Measurements from ENCODE around the gene PATJ.

The PATJ gene, protein sequence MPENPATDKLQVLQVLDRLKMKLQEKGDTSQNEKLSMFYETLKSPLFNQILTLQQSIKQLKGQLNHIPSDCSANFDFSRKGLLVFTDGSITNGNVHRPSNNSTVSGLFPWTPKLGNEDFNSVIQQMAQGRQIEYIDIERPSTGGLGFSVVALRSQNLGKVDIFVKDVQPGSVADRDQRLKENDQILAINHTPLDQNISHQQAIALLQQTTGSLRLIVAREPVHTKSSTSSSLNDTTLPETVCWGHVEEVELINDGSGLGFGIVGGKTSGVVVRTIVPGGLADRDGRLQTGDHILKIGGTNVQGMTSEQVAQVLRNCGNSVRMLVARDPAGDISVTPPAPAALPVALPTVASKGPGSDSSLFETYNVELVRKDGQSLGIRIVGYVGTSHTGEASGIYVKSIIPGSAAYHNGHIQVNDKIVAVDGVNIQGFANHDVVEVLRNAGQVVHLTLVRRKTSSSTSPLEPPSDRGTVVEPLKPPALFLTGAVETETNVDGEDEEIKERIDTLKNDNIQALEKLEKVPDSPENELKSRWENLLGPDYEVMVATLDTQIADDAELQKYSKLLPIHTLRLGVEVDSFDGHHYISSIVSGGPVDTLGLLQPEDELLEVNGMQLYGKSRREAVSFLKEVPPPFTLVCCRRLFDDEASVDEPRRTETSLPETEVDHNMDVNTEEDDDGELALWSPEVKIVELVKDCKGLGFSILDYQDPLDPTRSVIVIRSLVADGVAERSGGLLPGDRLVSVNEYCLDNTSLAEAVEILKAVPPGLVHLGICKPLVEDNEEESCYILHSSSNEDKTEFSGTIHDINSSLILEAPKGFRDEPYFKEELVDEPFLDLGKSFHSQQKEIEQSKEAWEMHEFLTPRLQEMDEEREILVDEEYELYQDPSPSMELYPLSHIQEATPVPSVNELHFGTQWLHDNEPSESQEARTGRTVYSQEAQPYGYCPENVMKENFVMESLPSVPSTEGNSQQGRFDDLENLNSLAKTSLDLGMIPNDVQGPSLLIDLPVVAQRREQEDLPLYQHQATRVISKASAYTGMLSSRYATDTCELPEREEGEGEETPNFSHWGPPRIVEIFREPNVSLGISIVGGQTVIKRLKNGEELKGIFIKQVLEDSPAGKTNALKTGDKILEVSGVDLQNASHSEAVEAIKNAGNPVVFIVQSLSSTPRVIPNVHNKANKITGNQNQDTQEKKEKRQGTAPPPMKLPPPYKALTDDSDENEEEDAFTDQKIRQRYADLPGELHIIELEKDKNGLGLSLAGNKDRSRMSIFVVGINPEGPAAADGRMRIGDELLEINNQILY (N-terminal part only)

DNA sequence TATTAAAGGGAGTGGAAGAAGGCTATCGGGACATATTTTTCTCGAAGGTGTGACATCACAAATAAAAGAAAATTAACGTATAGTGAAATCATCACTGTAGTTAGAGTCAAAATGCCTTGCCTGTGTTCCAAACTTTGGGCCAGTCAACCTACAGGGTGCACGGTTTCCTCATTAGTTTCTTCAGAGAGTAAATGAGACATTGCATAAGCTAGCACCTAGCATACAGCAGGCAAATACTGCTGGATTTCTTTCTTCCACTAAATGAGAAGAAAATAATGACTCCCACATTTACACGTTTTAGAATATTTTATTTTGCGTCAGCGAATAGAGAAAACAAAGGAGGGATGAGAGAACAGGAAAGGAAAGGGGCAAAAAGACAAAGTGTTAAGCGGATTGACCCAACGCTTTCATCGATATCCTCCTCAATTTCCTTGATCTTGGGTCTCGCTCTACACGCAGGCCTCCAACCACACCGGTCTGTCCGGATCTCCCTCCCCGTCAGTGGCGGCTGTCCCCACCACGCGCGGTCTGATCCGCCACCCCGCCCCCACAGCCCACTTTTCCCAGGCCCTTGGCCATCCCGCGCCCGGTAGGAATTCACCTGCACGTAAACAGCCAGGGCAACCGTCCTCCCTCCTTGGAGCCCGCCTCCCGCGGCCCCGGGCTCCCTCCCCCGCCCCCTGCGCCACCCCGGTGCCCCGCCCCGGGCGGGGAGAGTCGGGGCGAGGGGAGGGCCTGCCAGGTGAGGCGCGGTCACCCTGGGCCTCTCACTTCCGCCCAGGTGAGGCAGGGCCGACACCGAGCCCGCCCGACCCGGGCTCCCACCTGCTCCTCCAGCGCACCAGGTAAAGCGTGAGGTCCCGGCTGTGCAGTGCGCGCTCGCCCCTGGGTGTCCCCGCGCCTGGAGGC, at the start of gene PATJ:
Gene PATJ, plus strand, starts transcription at position 770 of the 909 bp plus-strand sequence. CDS start 20,413 bp downstream, outside the sequence.
- Histone ChIP-seq H3K9me3 (ENCODE audit: control insufficient read depth, low read length) (no peaks in the 10 kb centered on the region), H3K4me3 (ENCODE audit: low read depth, low read length) (peak within 1 kb of the TSS; percentile 65), H3K27me3 (ENCODE audit: control insufficient read depth, insufficient read depth, low read length) (no peaks in the 10 kb centered on the region), H2AFZ (peak within 1 kb of the TSS; percentile 95), H3K4me1 (peaks cover 2% of the 10 kb centered on the region), H3K9ac (peak within 1 kb of the TSS; percentile 53), H3K79me2 (peaks cover 2% of the 10 kb centered on the region), H3K36me3 (ENCODE audit: control insufficient read depth, insufficient read depth, low read length) (no peaks in the 10 kb centered on the region), H3K4me2 (ENCODE audit: low read length) (peak within 1 kb of the TSS; percentile 93), H3K27ac (peak within 1 kb of the TSS; percentile 89)
- TF ChIP-seq CTCF (IDR thresholded peaks at IDR 0.05) = no peak

- no peak overlapping the region for H3K4me2 ChIP-seq (ENCODE audit: low read length)
Observed at GRCh38 chr1:61699911-61700851, 42.1 kb upstream of the PATJ start.

DNA sequence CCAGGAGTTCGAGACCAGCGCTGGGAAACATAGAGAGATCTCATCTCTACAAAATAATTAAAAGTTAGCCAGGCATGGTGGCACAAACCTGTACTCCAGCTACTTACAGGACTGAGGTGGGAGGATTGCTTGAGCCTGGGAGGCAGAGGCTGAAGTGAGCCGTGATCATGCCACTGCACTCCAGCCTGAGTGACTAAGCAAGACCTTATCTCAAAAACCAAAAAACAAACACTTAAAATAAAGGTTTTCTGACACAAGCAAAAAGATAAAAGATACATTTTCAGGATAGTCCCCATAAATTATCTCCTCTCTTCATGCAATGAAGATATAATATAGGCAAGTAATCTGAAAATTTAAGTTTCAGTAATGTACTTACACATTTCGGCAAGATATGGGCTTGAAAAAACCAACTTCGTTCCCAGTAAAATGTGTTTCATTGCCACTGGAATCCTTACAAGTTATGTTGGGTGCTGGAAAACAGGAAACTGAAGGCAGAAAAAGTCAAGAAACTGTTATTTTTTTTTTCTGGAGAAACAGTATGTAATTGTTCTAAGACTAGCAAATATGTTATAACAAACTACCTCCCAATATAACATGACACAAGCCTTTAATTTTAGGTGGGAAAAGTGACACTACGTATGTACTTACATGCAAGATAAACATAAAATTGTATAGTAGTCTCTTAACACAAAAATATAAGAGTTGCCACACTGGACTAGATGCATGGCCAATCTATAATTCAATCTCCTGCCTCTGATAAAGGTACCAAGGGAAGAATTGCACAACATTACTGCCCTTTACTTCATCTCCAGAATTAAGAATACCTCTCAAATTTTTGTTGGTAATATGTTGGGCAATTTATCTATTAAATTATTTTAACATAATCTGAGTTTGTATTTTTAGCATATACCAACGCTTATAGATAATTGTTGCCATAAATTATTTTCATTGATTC, 33.0 kb upstream of the PATJ start:
- Histone ChIP-seq H3K27me3 (ENCODE audit: control insufficient read depth, insufficient read depth, low read length) (no peaks in the 10 kb centered on the region), H3K4me1 (no peaks in the 10 kb centered on the region), H3K4me3 (ENCODE audit: low read depth, low read length) (no peak overlapping the region), H3K4me2 (ENCODE audit: low read length) (no peak overlapping the region), H3K27ac (no peak overlapping the region), H3K79me2 (no peaks in the 10 kb centered on the region), H3K36me3 (ENCODE audit: control insufficient read depth, insufficient read depth, low read length) (no peaks in the 10 kb centered on the region), H3K9me3 (ENCODE audit: control insufficient read depth, low read length) (no peaks in the 10 kb centered on the region), H2AFZ (no peak overlapping the region), H3K9ac (no peak overlapping the region)
- TF ChIP-seq CTCF (IDR thresholded peaks at IDR 0.05) = no peak

More at GRCh38 chr1:61699911-61700851, 42.1 kb upstream of the PATJ start:
- TF ChIP-seq CTCF (IDR thresholded peaks at IDR 0.05) = no peak
- H3K36me3 ChIP-seq (ENCODE audit: control insufficient read depth, insufficient read depth, low read length) = no peaks in the 10 kb centered on the region
- H3K27me3 ChIP-seq (ENCODE audit: control insufficient read depth, insufficient read depth, low read length) = no peaks in the 10 kb centered on the region
- no peak overlapping the region for H3K4me3 ChIP-seq (ENCODE audit: low read depth, low read length)
- no peak overlapping the region for H2AFZ ChIP-seq
- H3K9ac ChIP-seq = no peak overlapping the region
- no peak overlapping the region for H3K27ac ChIP-seq
- H3K4me1 ChIP-seq = no peaks in the 10 kb centered on the region
- no peaks in the 10 kb centered on the region for H3K79me2 ChIP-seq
- no peaks in the 10 kb centered on the region for H3K9me3 ChIP-seq (ENCODE audit: control insufficient read depth, low read length)
